Coronary artery (tissue), 2 donors: ENCODE results near the gene KIF20A.
"Not testable (repeated sequence)": the region's sequence is repeated elsewhere in the genome, so short reads cannot be mapped to it uniquely, and the experiment has no call there.

Source experiments
- DNase-seq: peaks from one replicate; pipeline ENCODE4 v3.0.0-alpha.2; 2017; ENCODE audit warnings: low spot score
- H3K27ac ChIP-seq, 2 donors: fragments of 200-600 bp; sonication (generic); one replicate each; pipeline ENCODE4 v1.5.1; 2016 to 2019
- H3K4me3 ChIP-seq: fragments of 200-600 bp; sonication (generic); 2 replicates; pipeline ENCODE4 v1.5.1; 2016; ENCODE audit warnings: mild to moderate bottlenecking, moderate library complexity
- TF ChIP-seq, protein P1 (sequence below): fragments of 200-600 bp; sonication (generic); IDR thresholded peaks from one replicate; pipeline ENCODE4 v1.5.1; 2019; ENCODE audit warnings: antibody characterized with exemption

Gene KIF20A

DNA sequence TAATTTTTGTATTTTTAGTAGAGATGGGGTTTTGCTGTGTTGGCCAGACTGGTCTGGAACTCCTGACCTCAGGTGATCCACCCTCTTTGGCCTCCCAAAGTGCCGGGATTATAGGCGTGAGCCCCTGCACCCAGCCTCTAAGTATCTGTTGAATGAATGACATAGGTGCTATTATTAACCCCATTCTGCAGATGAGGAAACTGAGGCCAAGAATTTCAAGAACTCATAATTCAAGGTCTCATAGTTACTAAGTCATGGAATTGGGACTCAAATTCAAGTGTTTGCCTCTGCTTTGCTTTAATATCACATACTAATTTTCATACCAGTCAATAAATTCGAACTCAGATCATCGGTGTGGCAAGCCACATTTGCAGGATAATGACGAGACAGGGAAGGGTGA, 1.9 kb downstream of the KIF20A start:
- TF ChIP-seq, protein P1, sequence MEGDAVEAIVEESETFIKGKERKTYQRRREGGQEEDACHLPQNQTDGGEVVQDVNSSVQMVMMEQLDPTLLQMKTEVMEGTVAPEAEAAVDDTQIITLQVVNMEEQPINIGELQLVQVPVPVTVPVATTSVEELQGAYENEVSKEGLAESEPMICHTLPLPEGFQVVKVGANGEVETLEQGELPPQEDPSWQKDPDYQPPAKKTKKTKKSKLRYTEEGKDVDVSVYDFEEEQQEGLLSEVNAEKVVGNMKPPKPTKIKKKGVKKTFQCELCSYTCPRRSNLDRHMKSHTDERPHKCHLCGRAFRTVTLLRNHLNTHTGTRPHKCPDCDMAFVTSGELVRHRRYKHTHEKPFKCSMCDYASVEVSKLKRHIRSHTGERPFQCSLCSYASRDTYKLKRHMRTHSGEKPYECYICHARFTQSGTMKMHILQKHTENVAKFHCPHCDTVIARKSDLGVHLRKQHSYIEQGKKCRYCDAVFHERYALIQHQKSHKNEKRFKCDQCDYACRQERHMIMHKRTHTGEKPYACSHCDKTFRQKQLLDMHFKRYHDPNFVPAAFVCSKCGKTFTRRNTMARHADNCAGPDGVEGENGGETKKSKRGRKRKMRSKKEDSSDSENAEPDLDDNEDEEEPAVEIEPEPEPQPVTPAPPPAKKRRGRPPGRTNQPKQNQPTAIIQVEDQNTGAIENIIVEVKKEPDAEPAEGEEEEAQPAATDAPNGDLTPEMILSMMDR: no peak
- DNase-seq: no peak
- Histone ChIP-seq H3K4me3 (no peak overlapping the region), H3K27ac (no peak overlapping the region)

DNA sequence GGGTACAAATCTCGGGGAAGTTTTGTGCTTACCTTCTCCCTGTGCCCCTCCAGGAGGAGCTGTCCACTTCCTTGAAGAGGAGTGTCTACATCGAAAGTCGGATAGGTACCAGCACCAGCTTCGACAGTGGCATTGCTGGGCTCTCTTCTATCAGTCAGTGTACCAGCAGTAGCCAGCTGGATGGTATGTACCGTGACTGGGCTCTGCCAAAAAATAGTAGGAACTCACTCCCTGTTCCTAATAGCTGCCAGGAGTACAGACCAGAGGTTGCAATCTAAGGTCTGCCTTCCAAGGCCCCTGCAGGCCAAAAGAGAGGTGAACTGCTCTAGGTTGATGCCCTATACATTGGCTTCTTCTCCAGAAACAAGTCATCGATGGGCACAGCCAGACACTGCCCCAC, 3.9 kb downstream of the KIF20A start:
- Histone ChIP-seq H3K27ac (no peak overlapping the region), H3K4me3 (no peak overlapping the region)
- TF ChIP-seq, protein P1: no peak
- no peak for DNase-seq

DNA sequence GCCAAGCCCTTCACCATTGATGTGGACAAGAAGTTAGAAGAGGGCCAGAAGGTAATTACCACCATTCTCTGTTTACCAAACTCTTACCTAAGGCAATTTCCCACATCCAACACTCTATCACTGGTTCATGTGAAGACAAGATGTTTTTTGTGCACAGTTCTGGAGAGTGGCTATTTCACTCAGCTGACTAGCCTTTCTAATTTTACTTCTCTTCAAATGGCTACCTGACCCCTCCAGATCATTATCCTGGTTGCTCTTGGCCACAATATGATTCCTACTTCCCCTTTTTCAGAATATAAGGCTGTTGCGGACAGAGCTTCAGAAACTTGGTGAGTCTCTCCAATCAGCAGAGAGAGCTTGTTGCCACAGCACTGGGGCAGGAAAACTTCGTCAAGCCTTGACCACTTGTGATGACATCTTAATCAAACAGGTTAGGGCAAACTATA, 7.1 kb downstream of the KIF20A start:
- no peak for DNase-seq
- H3K27ac ChIP-seq: no peak overlapping the region
- TF ChIP-seq, protein P1: no peak
- no peak overlapping the region for H3K4me3 ChIP-seq

DNA sequence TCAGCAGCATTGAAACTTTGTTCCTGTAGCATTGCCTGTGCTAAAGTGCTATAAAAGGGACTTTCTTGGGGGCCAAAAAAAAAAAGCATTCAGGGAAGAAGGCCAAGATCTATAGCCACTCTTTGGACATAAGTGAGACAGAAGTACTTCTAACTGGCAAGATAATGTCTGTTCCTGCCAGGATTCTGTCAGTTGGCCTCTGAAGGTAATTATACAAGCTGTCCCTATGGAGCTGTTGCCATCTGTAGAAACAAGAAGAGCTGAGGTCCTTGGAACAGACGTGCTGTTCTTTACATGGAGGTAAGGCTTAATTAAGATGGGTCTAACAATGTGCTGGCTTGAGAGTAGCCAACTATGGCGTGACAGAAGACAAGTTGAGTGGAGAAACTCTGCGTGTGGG, 9.7 kb downstream of the KIF20A start:
- H3K27ac ChIP-seq: no peak overlapping the region
- TF ChIP-seq, protein P1: no peak

GRCh38 chr5:138192826-138193225, 13.9 kb downstream of the KIF20A start:
- Histone ChIP-seq H3K27ac (no peak overlapping the region), H3K4me3 (no peak overlapping the region)
- TF ChIP-seq, protein P1: no peak
- DNase-seq: no peak

More for the DNA sequence above, 9.7 kb downstream of the KIF20A start:
- DNase-seq: no peak
- no peak overlapping the region for H3K4me3 ChIP-seq

DNA sequence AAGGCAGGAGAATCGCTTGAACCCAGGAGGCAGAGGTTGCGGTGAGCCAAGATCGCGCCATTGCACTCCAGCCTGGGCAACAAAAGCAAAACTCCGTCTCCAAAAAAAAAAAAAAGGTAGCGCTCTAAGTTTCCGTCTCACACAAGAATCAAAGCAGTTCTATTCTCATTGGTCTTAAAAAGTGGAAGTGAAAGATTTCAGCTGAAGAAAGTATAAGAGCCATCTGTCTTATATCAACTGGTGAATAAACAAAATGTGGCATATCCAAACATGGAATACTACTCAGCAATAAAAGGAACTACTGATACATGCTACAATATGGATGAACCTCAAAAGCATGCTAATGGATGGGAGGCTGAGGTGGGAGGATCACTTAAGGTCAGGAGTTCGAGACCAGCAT, 14.9 kb downstream of the KIF20A start:
- DNase-seq, H3K4me3 ChIP-seq, H3K27ac ChIP-seq: not testable (repeated sequence)

DNA sequence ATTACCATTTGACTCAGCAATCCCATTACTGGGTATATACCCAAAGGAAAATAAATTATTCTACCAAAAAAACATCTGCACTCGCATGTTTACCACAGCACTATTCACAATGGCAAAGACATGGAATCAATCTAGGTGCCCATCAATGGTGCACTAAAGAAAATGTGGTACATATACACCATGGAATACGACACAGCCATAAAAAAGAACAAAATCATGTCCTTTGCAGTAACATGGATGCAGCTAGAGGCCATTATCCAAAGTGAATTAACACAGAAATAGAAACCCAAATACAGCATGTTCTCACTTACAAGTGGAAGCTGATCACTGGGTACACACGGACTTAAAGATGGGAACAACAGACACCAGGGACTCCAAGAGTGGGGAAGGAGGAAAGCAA, 32.1 kb downstream of the KIF20A start:
- no peak for DNase-seq
- TF ChIP-seq, protein P1: no peak
- no peak overlapping the region for H3K4me3 ChIP-seq
- H3K27ac ChIP-seq: no peak overlapping the region

GRCh38 chr5:138212828-138213160, 33.9 kb downstream of the KIF20A start:
- TF ChIP-seq, protein P1: no peak
- peak; percentile 74 for DNase-seq
- peak overlapping the region; percentile 80 for H3K4me3 ChIP-seq
- peak overlapping the region; percentile 53 to 79 for H3K27ac ChIP-seq
